ENCODE data around the gene RNF146. TPM values are rescaled to one million over a fixed set of nuclear protein-coding genes. Genes with fewer than 3 reads are reported as not detected.

Gene RNF146
- total and polyA plus RNA-seq, 9 of the 15 experiments (the other 6 are each of a cell fraction or from before 2014, with no cell fraction given), result 8.4 to 30.5 (median 17.5) TPM

DNA sequence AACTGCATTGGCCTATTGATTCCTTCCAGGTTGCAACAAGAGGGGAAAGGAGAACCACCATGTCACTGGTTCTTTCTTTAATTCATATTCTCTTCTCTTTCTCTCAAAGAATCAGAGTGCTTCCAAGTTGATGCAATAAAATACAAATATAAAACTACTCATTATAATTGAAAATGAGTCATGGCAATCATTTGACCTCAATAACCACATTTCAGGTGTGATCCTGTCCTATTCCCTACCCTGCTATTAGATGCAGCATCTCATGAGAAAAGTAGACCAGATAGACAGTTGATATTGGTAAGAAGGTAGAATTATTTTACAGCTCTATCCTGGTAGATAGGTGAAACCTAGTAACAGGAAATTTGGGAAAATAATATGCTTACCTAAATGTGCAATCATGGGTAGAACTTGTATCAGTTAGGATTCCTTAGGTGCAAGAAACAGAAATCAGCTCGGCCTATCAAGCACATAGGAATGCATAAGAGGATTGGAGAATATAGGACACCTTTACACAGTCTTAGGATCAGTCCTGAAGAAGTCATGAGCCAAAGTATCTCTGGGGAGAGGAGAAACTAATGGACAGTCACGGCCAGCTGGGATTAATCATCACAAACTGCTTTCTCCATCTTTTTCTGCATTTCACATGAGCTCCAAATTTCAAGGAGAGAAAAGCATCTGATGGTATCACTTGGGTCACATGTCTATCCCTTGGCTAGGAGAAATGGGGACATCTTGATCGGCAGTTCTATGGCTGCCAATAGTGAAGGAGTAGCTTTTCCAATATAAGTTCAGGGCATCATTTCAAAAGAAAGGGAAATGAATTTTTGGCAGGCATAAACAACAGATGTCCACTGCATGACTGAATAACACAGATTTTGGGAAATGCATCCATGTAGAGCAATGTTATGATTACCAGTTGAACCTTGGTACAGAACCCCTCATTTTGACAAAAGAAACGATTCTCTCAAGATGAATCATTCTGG lies 19.3 kb upstream of the RNF146 start:
- no peak for ATAC-seq
- Histone ChIP-seq H3K4me1 (replicated peaks in 1 of 2; ENCODE audit: control insufficient read depth in 2 of 2, insufficient read depth in 2 of 2, low read length in 2 of 2) (no peaks in the 10 kb centered on the region), H2AFZ (ENCODE audit: low read depth, low read length) (no peak overlapping the region), H3K27me3 (ENCODE audit: control insufficient read depth in 2 of 2, insufficient read depth in 2 of 2, low read length in 2 of 2) (no peaks in the 10 kb centered on the region), H3K9me3 (replicated peaks; ENCODE audit: control insufficient read depth, insufficient read depth, low read depth, low read length) (no peaks in the 10 kb centered on the region), H3K4me3 (no peak overlapping the region), H3K9ac (ENCODE audit: insufficient read depth in 1 of 2, low read depth in 2 of 2, low read length in 2 of 2) (no peak overlapping the region), H3K27ac (ENCODE audit: extremely low read depth, low read depth, low read length) (no peak overlapping the region), H4K20me1 (replicated peaks; ENCODE audit: control insufficient read depth, insufficient read depth, low read length) (no peaks in the 10 kb centered on the region), H3K79me2 (ENCODE audit: control insufficient read depth, insufficient read depth, low read length) (no peaks in the 10 kb centered on the region), H3K9me1 (ENCODE audit: control insufficient read depth, insufficient read depth, low read length) (no peaks in the 10 kb centered on the region), H3K36me3 (ENCODE audit: control insufficient read depth, insufficient read depth, low read length) (no peaks in the 10 kb centered on the region), H3K4me2 (ENCODE audit: insufficient read depth, low read length) (no peak overlapping the region)
- in situ Hi-C loops (cut with MboI), result no loop called here
- no peak for DNase-seq (ENCODE audit: extremely low read depth in 1 of 4, low spot score in 3 of 4)
- 0% methylated on average over 4 of the region's 4 CpGs for WGBS (ENCODE audit: insufficient coverage, low coverage, missing lambda C conversion rate)
- TF ChIP-seq ZNF717 (CRISPR knock-in tag; IDR thresholded peaks at IDR 0.05), result no peak
- TF ChIP-seq, protein P1, sequence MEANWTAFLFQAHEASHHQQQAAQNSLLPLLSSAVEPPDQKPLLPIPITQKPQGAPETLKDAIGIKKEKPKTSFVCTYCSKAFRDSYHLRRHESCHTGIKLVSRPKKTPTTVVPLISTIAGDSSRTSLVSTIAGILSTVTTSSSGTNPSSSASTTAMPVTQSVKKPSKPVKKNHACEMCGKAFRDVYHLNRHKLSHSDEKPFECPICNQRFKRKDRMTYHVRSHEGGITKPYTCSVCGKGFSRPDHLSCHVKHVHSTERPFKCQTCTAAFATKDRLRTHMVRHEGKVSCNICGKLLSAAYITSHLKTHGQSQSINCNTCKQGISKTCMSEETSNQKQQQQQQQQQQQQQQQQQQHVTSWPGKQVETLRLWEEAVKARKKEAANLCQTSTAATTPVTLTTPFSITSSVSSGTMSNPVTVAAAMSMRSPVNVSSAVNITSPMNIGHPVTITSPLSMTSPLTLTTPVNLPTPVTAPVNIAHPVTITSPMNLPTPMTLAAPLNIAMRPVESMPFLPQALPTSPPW (CRISPR knock-in tag; IDR thresholded peaks at IDR 0.05), result no peak
- TF ChIP-seq, protein P2, sequence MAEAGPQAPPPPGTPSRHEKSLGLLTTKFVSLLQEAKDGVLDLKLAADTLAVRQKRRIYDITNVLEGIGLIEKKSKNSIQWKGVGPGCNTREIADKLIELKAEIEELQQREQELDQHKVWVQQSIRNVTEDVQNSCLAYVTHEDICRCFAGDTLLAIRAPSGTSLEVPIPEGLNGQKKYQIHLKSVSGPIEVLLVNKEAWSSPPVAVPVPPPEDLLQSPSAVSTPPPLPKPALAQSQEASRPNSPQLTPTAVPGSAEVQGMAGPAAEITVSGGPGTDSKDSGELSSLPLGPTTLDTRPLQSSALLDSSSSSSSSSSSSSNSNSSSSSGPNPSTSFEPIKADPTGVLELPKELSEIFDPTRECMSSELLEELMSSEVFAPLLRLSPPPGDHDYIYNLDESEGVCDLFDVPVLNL (CRISPR knock-in tag; IDR thresholded peaks at IDR 0.05; ENCODE audit: low read depth), result no peak
- POLR2A ChIA-PET, result interaction anchor here (1.0 kb wide), 1 partner anchor 30 kb away, joined by 3 read pairs; no protein-coding TSS in a partner anchor
- no TSS peak for BruUV-seq (replicated peaks)
- intact Hi-C loops (cut with micrococcal nuclease), result no loop called here
- CTCF ChIA-PET (ENCODE audit: low intra/inter-chr PET ratio), result no interaction called here
- FAIRE-seq, result no peak
